Vagina (tissue), 2 donors: ENCODE measurements around the gene GPR26. TPM values are rescaled to one million over a fixed set of nuclear protein-coding genes. Genes with fewer than 3 reads are reported as not detected.

Experiments used
- DNase-seq, 2 donors: peaks; one replicate each; pipeline ENCODE4 v3.0.0-alpha.2; 2017; ENCODE audit errors: extremely low spot score in 2 of 2
- H3K27ac ChIP-seq: fragments of 200-600 bp; sonication (generic); one replicate; pipeline ENCODE4 v1.5.1; 2019
- H3K27me3 ChIP-seq: fragments of 200-600 bp; sonication (generic); one replicate; pipeline ENCODE4 v1.5.1; 2019
- H3K36me3 ChIP-seq, 2 donors: fragments of 200-600 bp; sonication (generic); one replicate each; pipeline ENCODE4 v1.5.1; 2017 to 2019
- H3K4me1 ChIP-seq: fragments of 200-600 bp; sonication (generic); one replicate; pipeline ENCODE4 v1.5.1; 2019
- H3K4me3 ChIP-seq, 2 donors: fragments of 200-600 bp; sonication (generic); 1 replicate in 1 of 2; 2 replicates in 1 of 2; pipeline ENCODE4 v1.5.1; 2016 to 2019
- H3K9me3 ChIP-seq: fragments of 200-600 bp; sonication (generic); one replicate; pipeline ENCODE4 v1.5.1; 2019
- POLR2A ChIP-seq, 2 donors: fragments of 450-650 bp; IDR thresholded peaks; one replicate each; pipeline ENCODE4 v1.6.1; 2017; ENCODE audit warnings: antibody characterized with exemption in 2 of 2, mild to moderate bottlenecking in 2 of 2, moderate library complexity in 2 of 2
- POLR2AphosphoS5 ChIP-seq, 2 donors: sonication (generic); formaldehyde crosslinking; IDR thresholded peaks; one replicate each; pipeline ENCODE4 v1.9.0; 2017; ENCODE audit warnings: antibody characterized with exemption in 2 of 2, mild to moderate bottlenecking in 2 of 2, low read depth in 1 of 2; ENCODE audit not compliant: insufficient read depth in 1 of 2
- intact Hi-C: fragments of 100-400 bp; cut with DNase I; formaldehyde crosslinking; loops from one replicate; pipeline ENCODE4 v1.15.1; 2023
- total RNA-seq: library from RNA; depleted of rRNA; stranded (reverse); fragments of >200 nt; gene quantifications from one replicate; pipeline ENCODE4 v1.2.3, GENCODE V29; 2016
- TF ChIP-seq, protein P1 (sequence below), 3 experiments: fragments of 450-650 bp in 2 of 3; fragments of 200-600 bp in 1 of 3; sonication (generic) in 1 of 3; IDR thresholded peaks; one replicate each; pipeline ENCODE4 v1.5.1; 2017 to 2019; ENCODE audit warnings: antibody characterized with exemption in 3 of 3, mild to moderate bottlenecking in 2 of 3, moderate library complexity in 2 of 3

The GPR26 gene
- total RNA-seq, 1 donor from 2014 or later, result not detected

DNA sequence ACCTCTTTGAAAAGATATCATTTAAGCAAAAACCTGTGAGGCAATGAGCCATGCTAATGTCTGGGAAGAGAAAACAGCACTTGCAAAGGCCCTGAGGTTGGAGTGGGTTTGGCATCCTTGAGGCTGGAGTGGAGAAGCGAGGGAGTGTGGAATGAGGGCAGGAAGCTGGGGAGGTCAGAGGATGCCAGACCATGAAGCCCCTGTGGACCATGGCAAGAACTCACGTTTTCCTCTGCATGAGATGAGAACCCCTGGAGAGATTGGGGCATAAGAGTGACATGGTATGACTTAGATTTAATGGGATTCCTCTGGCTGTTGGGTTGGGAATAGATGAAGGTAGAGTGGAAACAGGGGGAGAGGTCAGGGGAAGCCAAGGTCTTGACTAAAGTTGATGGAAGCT, 49.4 kb downstream of the GPR26 start:
- Histone ChIP-seq H3K27ac (no peak overlapping the region), H3K4me3 (no peak overlapping the region), H3K4me1 (no peaks in the 10 kb centered on the region), H3K27me3 (no peaks in the 10 kb centered on the region), H3K9me3 (no peaks in the 10 kb centered on the region), H3K36me3 (no peaks in the 10 kb centered on the region)
- TF ChIP-seq, protein P1, sequence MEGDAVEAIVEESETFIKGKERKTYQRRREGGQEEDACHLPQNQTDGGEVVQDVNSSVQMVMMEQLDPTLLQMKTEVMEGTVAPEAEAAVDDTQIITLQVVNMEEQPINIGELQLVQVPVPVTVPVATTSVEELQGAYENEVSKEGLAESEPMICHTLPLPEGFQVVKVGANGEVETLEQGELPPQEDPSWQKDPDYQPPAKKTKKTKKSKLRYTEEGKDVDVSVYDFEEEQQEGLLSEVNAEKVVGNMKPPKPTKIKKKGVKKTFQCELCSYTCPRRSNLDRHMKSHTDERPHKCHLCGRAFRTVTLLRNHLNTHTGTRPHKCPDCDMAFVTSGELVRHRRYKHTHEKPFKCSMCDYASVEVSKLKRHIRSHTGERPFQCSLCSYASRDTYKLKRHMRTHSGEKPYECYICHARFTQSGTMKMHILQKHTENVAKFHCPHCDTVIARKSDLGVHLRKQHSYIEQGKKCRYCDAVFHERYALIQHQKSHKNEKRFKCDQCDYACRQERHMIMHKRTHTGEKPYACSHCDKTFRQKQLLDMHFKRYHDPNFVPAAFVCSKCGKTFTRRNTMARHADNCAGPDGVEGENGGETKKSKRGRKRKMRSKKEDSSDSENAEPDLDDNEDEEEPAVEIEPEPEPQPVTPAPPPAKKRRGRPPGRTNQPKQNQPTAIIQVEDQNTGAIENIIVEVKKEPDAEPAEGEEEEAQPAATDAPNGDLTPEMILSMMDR (IDR thresholded peaks at IDR 0.05), result no peak
- TF ChIP-seq POLR2AphosphoS5 (IDR thresholded peaks at IDR 0.05; ENCODE audit: insufficient read depth in 1 of 2, low read depth in 1 of 2) (no peak), POLR2A (IDR thresholded peaks at IDR 0.05) (no peak)
- peak in 1 of 2 donors; percentile 58 for DNase-seq
- intact Hi-C loops, result no loop called here

DNA sequence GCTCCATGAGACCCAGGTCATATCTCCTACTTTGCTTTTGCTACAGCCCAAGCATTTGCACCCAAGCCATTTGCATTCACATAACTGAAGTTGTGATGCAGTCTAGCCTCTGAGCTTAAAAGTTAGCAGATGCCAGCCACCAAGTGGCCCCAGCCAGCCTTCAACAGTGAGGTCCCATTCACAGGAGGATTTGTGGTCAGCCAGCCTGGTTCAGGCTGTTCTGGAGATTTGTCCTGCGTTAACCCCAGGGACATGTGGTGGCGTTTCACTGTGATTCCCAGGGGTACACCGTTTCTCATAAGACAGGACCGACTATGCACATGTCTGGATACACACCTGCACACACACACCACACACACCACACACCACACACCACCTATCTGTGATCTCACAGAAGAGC, 51.2 kb downstream of the GPR26 start:
- no peak for TF ChIP-seq POLR2AphosphoS5 (IDR thresholded peaks at IDR 0.05; ENCODE audit: insufficient read depth in 1 of 2, low read depth in 1 of 2)
- no peak for TF ChIP-seq POLR2A (IDR thresholded peaks at IDR 0.05)
- TF ChIP-seq, protein P1 (IDR thresholded peaks at IDR 0.05), result no peak
- DNase-seq, result peak in 1 of 2 donors; percentile 80
- no peaks in the 10 kb centered on the region for H3K9me3 ChIP-seq
- no peaks in the 10 kb centered on the region for H3K36me3 ChIP-seq
- intact Hi-C loops, result no loop called here
- no peak overlapping the region for H3K27ac ChIP-seq
- H3K27me3 ChIP-seq, result no peaks in the 10 kb centered on the region
- H3K4me3 ChIP-seq, result no peak overlapping the region
- no peaks in the 10 kb centered on the region for H3K4me1 ChIP-seq

DNA sequence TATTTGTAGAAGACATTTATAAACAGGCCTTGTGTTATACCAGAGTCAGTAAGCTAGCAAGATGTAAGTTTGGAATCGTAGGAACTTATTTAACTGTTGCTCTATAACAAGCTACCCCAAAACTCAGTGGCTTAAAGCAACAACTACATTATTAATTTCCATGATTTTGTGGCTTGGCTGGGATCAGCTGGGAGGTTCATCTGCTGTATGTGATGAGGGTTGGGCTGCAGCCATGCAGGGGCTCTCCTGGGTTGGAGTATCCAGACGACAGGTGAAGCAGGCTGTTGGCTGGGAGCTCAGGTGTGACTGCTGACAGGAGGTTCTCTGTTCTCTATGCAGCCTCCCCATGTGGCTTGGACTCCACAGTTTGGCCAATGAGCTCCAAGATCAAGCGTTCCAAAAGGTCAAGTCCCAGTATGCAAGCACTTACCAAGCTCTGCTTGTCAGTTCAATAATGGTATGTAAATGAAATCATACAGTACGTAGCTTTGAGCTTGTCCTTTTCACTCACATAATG, 52.4 kb downstream of the GPR26 start:
- peak in 1 of 2 donors; percentile 60 for DNase-seq
- intact Hi-C loops, result no loop called here
- Histone ChIP-seq H3K27ac (no peak overlapping the region), H3K9me3 (no peaks in the 10 kb centered on the region), H3K4me1 (no peaks in the 10 kb centered on the region), H3K27me3 (no peaks in the 10 kb centered on the region), H3K4me3 (no peak overlapping the region), H3K36me3 (no peaks in the 10 kb centered on the region)
- no peak for TF ChIP-seq POLR2A (IDR thresholded peaks at IDR 0.05)

DNA sequence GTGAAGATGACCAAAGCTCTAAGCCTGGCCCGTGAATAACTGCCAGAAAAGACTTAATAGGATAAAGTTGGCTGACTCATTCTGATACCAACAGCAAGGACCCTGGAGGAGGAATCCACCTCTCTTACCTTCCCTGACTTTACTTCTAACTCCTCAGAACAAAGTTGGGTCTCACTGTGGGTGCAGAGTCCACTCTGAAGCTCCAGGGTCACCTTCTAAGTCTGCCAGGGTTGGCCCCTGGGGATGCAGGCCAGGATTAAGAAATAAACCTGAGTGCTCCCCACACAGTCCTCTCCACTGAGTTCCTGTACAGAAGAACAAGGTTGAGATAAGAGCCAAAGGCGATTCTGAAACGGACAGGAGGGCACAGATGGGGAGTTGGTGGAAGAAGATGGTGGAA, 54.4 kb downstream of the GPR26 start:
- H3K9me3 ChIP-seq, result no peaks in the 10 kb centered on the region
- no peaks in the 10 kb centered on the region for H3K27me3 ChIP-seq
- no peaks in the 10 kb centered on the region for H3K36me3 ChIP-seq
- no peaks in the 10 kb centered on the region for H3K4me1 ChIP-seq
- intact Hi-C loops, result no loop called here
- H3K27ac ChIP-seq, result no peak overlapping the region
- H3K4me3 ChIP-seq, result no peak overlapping the region
- TF ChIP-seq POLR2A (IDR thresholded peaks at IDR 0.05), result no peak
- TF ChIP-seq, protein P1 (IDR thresholded peaks at IDR 0.05), result no peak
- DNase-seq, result peak in 1 of 2 donors; percentile 65

DNA sequence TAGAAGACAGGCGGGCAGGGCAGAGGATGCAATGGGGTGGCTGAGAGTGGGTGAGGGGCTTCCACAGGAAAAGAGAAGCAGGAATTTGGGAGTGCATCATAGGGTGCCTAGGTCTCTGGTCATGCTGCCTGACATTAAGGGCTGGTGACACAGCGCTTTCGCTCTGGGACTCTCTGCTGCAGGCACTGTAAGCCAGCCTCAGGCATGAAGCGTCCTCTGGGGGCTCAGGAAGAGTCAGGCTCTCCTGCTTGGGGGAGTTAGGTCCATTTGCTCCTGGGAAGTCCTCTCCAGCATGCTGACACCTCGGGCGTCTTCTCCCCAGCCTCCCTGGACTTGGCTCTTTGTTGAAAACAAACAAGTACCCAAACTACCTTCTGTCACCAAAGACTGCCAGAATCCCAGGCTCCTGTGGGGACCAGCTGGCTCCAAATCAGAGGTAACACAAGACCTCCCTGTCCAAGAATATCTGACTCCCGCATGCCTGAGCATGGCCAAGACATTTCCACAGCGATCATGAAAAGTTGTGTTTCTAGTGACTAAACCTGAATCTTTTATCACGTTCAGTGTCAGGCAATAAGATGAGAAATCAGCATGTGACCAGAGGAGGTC, 55.4 kb downstream of the GPR26 start:
- no peaks in the 10 kb centered on the region for H3K4me1 ChIP-seq
- no peaks in the 10 kb centered on the region for H3K27me3 ChIP-seq
- H3K4me3 ChIP-seq, result no peak overlapping the region
- intact Hi-C loops, result no loop called here
- H3K27ac ChIP-seq, result no peak overlapping the region
- DNase-seq, result peak in 1 of 2 donors; percentile 58
- TF ChIP-seq POLR2AphosphoS5 (IDR thresholded peaks at IDR 0.05; ENCODE audit: insufficient read depth in 1 of 2, low read depth in 1 of 2), result no peak
- H3K9me3 ChIP-seq, result no peaks in the 10 kb centered on the region
- no peaks in the 10 kb centered on the region for H3K36me3 ChIP-seq

DNA sequence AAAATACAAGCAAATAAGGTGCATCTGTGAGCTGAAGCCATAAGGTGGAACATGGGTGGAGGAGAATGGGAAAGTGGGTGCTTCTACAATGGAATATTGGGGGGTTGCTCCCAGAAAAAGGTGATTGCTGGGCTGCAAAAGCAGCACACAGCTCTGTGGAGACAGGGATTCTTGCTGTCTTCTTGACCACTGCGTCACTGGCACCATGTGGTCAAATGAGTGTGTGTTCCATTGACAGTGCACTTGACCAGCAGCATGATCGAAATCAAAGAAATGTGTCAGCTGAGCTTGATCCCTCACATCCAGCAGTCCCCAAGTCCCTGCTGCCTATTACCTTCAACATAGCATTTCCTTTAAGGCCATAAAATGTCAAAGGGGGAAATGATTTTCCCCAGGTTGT, 56.2 kb downstream of the GPR26 start:
- H3K27ac ChIP-seq, result no peak overlapping the region
- DNase-seq, result peak in 1 of 2 donors; percentile 56
- no peaks in the 10 kb centered on the region for H3K36me3 ChIP-seq
- no peak overlapping the region for H3K4me3 ChIP-seq
- TF ChIP-seq POLR2AphosphoS5 (IDR thresholded peaks at IDR 0.05; ENCODE audit: insufficient read depth in 1 of 2, low read depth in 1 of 2) (no peak), POLR2A (IDR thresholded peaks at IDR 0.05) (no peak)
- TF ChIP-seq, protein P1 (IDR thresholded peaks at IDR 0.05), result no peak
- H3K27me3 ChIP-seq, result no peaks in the 10 kb centered on the region
- no peaks in the 10 kb centered on the region for H3K4me1 ChIP-seq
- intact Hi-C loops, result no loop called here
- no peaks in the 10 kb centered on the region for H3K9me3 ChIP-seq
